Measurements from ENCODE around the gene SERGEF. TPM values are rescaled to one million over a fixed set of nuclear protein-coding genes. Genes with fewer than 3 reads are reported as not detected.

Gene SERGEF
- total RNA-seq, 1 donor from 2014 or later: 32.4 TPM

GRCh38 chr11:17821648-17822400 is 191.0 kb downstream of the SERGEF start:
- TF ChIP-seq CTCF (IDR thresholded peaks at IDR 0.05; ENCODE audit: unreplicated experiment): no peak
- H3K27ac Mint-ChIP-seq: no peak overlapping the region
- no peaks in the 10 kb centered on the region for H3K9me3 Mint-ChIP-seq (ENCODE audit: low read depth)

GRCh38 chr11:17816232-17816931 is 196.5 kb downstream of the SERGEF start:
- Mint-ChIP-seq H3K36me3 (ENCODE audit: insufficient read depth) (no peaks in the 10 kb centered on the region), H3K4me3 (ENCODE audit: low read depth) (no peak overlapping the region), H3K9me3 (ENCODE audit: low read depth) (no peaks in the 10 kb centered on the region), H3K27me3 (no peaks in the 10 kb centered on the region), H3K27ac (no peak overlapping the region), H3K4me1 (ENCODE audit: low read depth) (peaks cover 16% of the 10 kb centered on the region)
- DNase-seq (ENCODE audit: low spot score, unreplicated experiment): no peak
- no peak for TF ChIP-seq CTCF (IDR thresholded peaks at IDR 0.05; ENCODE audit: unreplicated experiment)

More at GRCh38 chr11:17821648-17822400, 191.0 kb downstream of the SERGEF start:
- Mint-ChIP-seq H3K4me3 (ENCODE audit: low read depth) (no peak overlapping the region), H3K4me1 (ENCODE audit: low read depth) (peaks cover 3% of the 10 kb centered on the region), H3K27me3 (no peaks in the 10 kb centered on the region), H3K36me3 (ENCODE audit: insufficient read depth) (no peaks in the 10 kb centered on the region)
- no peak for DNase-seq (ENCODE audit: low spot score, unreplicated experiment)

- TF ChIP-seq CTCF (IDR thresholded peaks at IDR 0.05; ENCODE audit: unreplicated experiment): no peak
- Mint-ChIP-seq H3K36me3 (ENCODE audit: insufficient read depth) (no peaks in the 10 kb centered on the region), H3K27me3 (no peaks in the 10 kb centered on the region), H3K9me3 (ENCODE audit: low read depth) (no peaks in the 10 kb centered on the region), H3K4me1 (ENCODE audit: low read depth) (peaks cover 17% of the 10 kb centered on the region), H3K4me3 (ENCODE audit: low read depth) (no peak overlapping the region), H3K27ac (no peak overlapping the region)
- DNase-seq (ENCODE audit: low spot score, unreplicated experiment): no peak
Observed at GRCh38 chr11:17814546-17814945, 198.3 kb downstream of the SERGEF start.

- Mint-ChIP-seq H3K9me3 (ENCODE audit: low read depth) (no peaks in the 10 kb centered on the region), H3K27me3 (no peaks in the 10 kb centered on the region), H3K36me3 (ENCODE audit: insufficient read depth) (no peaks in the 10 kb centered on the region), H3K27ac (no peak overlapping the region), H3K4me1 (ENCODE audit: low read depth) (peaks cover 15% of the 10 kb centered on the region), H3K4me3 (ENCODE audit: low read depth) (no peak overlapping the region)
- no peak for DNase-seq (ENCODE audit: low spot score, unreplicated experiment)
- no peak for TF ChIP-seq CTCF (IDR thresholded peaks at IDR 0.05; ENCODE audit: unreplicated experiment)
Observed at GRCh38 chr11:17813391-17814059, 199.3 kb downstream of the SERGEF start.

GRCh38 chr11:17812865-17813187 is 200.0 kb downstream of the SERGEF start:
- no peak overlapping the region for H3K4me3 Mint-ChIP-seq (ENCODE audit: low read depth)
- no peaks in the 10 kb centered on the region for H3K9me3 Mint-ChIP-seq (ENCODE audit: low read depth)
- no peak for DNase-seq (ENCODE audit: low spot score, unreplicated experiment)
- H3K27ac Mint-ChIP-seq: no peak overlapping the region
- H3K36me3 Mint-ChIP-seq (ENCODE audit: insufficient read depth): no peaks in the 10 kb centered on the region
- peaks cover 15% of the 10 kb centered on the region for H3K4me1 Mint-ChIP-seq (ENCODE audit: low read depth)
- TF ChIP-seq CTCF (IDR thresholded peaks at IDR 0.05; ENCODE audit: unreplicated experiment): no peak
- H3K27me3 Mint-ChIP-seq: no peaks in the 10 kb centered on the region
